Lower leg skin (tissue), 4 donors: Measurements from ENCODE around the gene MEIKIN. TPM values are rescaled to one million over a fixed set of nuclear protein-coding genes. Genes with fewer than 3 reads are reported as not detected.

Source experiments
- DNase-seq, 2 donors: peaks; one replicate each; pipeline ENCODE4 v3.0.0-alpha.2; 2019; ENCODE audit warnings: low spot score in 2 of 2
- H3K4me3 ChIP-seq: fragments of 200-600 bp; sonication (generic); 2 replicates; pipeline ENCODE4 v1.5.1; 2017; ENCODE audit warnings: mild to moderate bottlenecking, low read depth; ENCODE audit not compliant: poor library complexity, severe bottlenecking
- POLR2A ChIP-seq, 2 donors: fragments of 450-650 bp; IDR thresholded peaks; one replicate each; pipeline ENCODE4 v1.6.1; 2016 to 2017; ENCODE audit warnings: antibody characterized with exemption in 2 of 2, mild to moderate bottlenecking in 1 of 2, moderate library complexity in 1 of 2
- WGBS, 2 donors: methylation state at CpG; one replicate each; pipeline ENCODE4 v1.1.5; 2018; 5-methylcytosine and 5-hydroxymethylcytosine counted together
- intact Hi-C: fragments of 100-400 bp; cut with DNase I; formaldehyde crosslinking; loops from one replicate; pipeline ENCODE4 v1.15.0; 2023; ENCODE audit warnings: low total_unique reads
- total RNA-seq, 4 donors: library from RNA; depleted of rRNA; stranded (reverse); fragments of >200 nt; gene quantifications; one replicate each; pipeline ENCODE4 v1.1.0, GENCODE V29; 2016
- TF ChIP-seq, protein P1 (sequence below), 3 donors: fragments of 450-650 bp; IDR thresholded peaks; one replicate each; pipeline ENCODE4 v1.5.1; 2016; ENCODE audit warnings: antibody characterized with exemption in 3 of 3, mild to moderate bottlenecking in 3 of 3, moderate library complexity in 2 of 3

Gene MEIKIN
- total RNA-seq, 4 donors from 2014 or later, result not detected

DNA sequence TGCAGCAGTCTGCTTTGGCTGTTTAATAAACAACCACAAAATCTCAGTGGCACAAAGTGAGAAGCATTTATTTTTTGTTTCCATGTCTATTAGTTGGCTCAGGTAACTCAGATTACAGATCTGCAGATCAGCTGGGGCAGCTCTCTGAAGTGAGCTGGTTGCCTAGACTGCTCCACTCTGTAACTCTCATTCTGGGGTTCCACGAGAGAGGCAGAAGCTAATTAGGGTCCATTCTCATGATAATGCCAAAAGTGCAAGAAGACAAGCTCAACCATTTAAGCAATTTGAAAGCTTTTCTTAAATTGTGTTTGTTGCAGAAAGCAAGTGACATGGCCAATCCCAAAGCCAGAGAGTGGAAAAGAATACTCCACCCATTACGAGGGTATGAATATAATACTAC is 13.2 kb downstream of the MEIKIN start:
- WGBS, 2 donors, result 64 to 66% methylated on average over 2 of the region's 2 CpGs
- no peak for DNase-seq
- no peak overlapping the region for H3K4me3 ChIP-seq
- TF ChIP-seq, protein P1, sequence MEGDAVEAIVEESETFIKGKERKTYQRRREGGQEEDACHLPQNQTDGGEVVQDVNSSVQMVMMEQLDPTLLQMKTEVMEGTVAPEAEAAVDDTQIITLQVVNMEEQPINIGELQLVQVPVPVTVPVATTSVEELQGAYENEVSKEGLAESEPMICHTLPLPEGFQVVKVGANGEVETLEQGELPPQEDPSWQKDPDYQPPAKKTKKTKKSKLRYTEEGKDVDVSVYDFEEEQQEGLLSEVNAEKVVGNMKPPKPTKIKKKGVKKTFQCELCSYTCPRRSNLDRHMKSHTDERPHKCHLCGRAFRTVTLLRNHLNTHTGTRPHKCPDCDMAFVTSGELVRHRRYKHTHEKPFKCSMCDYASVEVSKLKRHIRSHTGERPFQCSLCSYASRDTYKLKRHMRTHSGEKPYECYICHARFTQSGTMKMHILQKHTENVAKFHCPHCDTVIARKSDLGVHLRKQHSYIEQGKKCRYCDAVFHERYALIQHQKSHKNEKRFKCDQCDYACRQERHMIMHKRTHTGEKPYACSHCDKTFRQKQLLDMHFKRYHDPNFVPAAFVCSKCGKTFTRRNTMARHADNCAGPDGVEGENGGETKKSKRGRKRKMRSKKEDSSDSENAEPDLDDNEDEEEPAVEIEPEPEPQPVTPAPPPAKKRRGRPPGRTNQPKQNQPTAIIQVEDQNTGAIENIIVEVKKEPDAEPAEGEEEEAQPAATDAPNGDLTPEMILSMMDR (IDR thresholded peaks at IDR 0.05), result no peak
- TF ChIP-seq POLR2A (IDR thresholded peaks at IDR 0.05), result no peak
- intact Hi-C loops, result no loop called here

- TF ChIP-seq, protein P1 (IDR thresholded peaks at IDR 0.05), result no peak
- TF ChIP-seq POLR2A (IDR thresholded peaks at IDR 0.05), result no peak
- intact Hi-C loops, result no loop called here
- DNase-seq, result no peak
- no peak overlapping the region for H3K4me3 ChIP-seq
Measured at GRCh38 chr5:131928957-131929356, 16.5 kb downstream of the MEIKIN start.

DNA sequence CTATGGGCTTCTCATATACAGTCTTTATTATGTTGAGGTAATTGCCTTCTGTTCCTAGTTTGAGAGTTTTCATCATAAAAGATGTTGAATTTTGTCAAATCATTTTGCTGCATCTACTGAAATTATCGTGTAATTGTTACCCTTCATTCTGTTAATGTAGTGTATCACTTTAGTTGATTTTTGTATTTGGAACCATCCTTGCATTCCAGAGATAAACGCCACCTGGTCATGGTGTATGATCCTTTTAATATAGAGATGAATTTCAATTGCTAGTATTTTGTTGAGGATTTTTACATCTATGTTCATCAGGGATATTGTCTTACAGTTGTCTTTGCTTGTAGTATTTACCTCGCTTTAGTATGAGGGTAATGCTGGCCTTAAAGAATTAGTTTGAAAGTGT is 19.3 kb downstream of the MEIKIN start:
- TF ChIP-seq POLR2A (IDR thresholded peaks at IDR 0.05), result no peak
- TF ChIP-seq, protein P1 (IDR thresholded peaks at IDR 0.05), result no peak
- 61 to 91% methylated on average over 3 of the region's 3 CpGs for WGBS, 2 donors

DNA sequence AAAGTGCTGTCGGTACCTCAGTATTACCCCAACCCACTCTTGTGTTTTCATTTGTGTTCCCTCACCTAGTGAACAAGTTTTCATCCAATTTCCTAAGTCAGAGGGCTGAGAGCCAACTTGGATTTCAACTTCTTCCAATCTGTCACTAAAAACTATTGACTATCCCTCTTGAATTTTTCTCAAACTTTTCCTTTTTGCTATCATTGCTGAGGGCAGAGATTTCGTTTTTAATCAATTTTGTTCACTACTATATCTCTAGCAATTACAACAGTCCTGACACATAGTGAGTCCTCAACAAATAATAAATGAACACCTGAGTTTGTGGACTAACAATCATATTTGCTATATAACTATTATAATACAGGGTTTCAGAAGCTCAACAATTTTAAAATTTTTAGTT is 29.0 kb downstream of the MEIKIN start:
- intact Hi-C loops, result no loop called here

More for the DNA sequence above, 19.3 kb downstream of the MEIKIN start:
- H3K4me3 ChIP-seq, result no peak overlapping the region
- DNase-seq, result no peak
- intact Hi-C loops, result no loop called here

DNA sequence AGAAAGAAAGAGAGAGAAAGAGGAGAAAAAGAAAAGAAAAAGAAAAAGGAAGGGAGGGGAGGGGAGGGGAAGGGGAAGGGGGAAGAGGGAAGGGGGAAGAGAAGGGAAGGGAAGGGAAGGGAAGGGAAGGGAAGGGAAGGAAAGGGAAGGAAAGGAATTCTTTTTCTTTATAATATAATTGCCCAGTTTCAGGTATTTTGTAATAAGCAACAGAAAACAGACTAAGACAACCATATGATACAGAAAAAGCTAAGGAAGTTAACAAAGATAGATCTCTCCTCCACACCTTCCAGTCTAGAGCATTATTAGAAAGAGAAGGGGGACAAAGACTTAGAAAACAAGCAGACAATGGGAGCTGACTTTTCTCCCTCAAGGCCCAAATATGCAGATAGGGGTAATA is 31.0 kb downstream of the MEIKIN start:
- TF ChIP-seq POLR2A (IDR thresholded peaks at IDR 0.05), result no peak
- TF ChIP-seq, protein P1 (IDR thresholded peaks at IDR 0.05), result no peak

More for the DNA sequence above, 29.0 kb downstream of the MEIKIN start:
- TF ChIP-seq, protein P1 (IDR thresholded peaks at IDR 0.05), result no peak
- no peak for TF ChIP-seq POLR2A (IDR thresholded peaks at IDR 0.05)
- no peak overlapping the region for H3K4me3 ChIP-seq
- 42 to 67% methylated on average over 2 of the region's 2 CpGs for WGBS, 2 donors
- no peak for DNase-seq

GRCh38 chr5:131913603-131914002 is 31.9 kb downstream of the MEIKIN start:
- WGBS, 2 donors, result 54 to 69% methylated on average over 3 of the region's 3 CpGs
- TF ChIP-seq POLR2A (IDR thresholded peaks at IDR 0.05), result no peak
- TF ChIP-seq, protein P1 (IDR thresholded peaks at IDR 0.05), result no peak
- no peak overlapping the region for H3K4me3 ChIP-seq
- DNase-seq, result no peak
- intact Hi-C loops, result no loop called here

More for the DNA sequence above, 31.0 kb downstream of the MEIKIN start:
- intact Hi-C loops, result no loop called here
- H3K4me3 ChIP-seq, result no peak overlapping the region
- DNase-seq, result no peak
